Posterior vena cava (tissue), 2 donors: ENCODE data around the gene CTBP2. TPM values are rescaled to one million over a fixed set of nuclear protein-coding genes. Genes with fewer than 3 reads are reported as not detected.
"Not testable (repeated sequence)": the region's sequence is repeated elsewhere in the genome, so short reads cannot be mapped to it uniquely, and the experiment has no call there.

Source experiments
- DNase-seq: peaks from one replicate; pipeline ENCODE4 v3.0.0-alpha.2; 2020; ENCODE audit warnings: low spot score
- intact Hi-C, 2 donors: fragments of 100-400 bp; cut with DNase I; formaldehyde crosslinking; loops; one replicate each; pipeline versions ENCODE4 v1.14.1 to v1.14.2; 2022 to 2023
- total RNA-seq, 2 donors: library from RNA; stranded (reverse); fragmentation: NEBNext Ultra II Directional; extraction: Animal tissue kit (Norgen Biotek cat#: 25700); gene quantifications; one replicate each; pipeline ENCODE4 v1.2.1, GENCODE V29; 2021
- donor health status: DM: yes; HTN: yes; CAD: no.
- donor health status: DM: yes; HTN: yes; CAD: no.

CTBP2 gene
- total RNA-seq, 2 donors from 2014 or later: 44.4 to 47.3 TPM

- DNase-seq: no peak
- intact Hi-C loops: no loop called here
These were observed 170.8 kb downstream of the CTBP2 start for GRCh38 chr10:124989526-124989925.

- intact Hi-C loops, DNase-seq: not testable (repeated sequence)
These were observed 171.6 kb downstream of the CTBP2 start for GRCh38 chr10:124988753-124989152.

GRCh38 chr10:124987788-124988187 lies 172.6 kb downstream of the CTBP2 start:
- DNase-seq: no peak
- intact Hi-C loops: no loop called here

GRCh38 chr10:124985162-124985561 lies 175.2 kb downstream of the CTBP2 start:
- intact Hi-C loops: no loop called here
- DNase-seq: no peak

GRCh38 chr10:124984376-124984775 lies 176.0 kb downstream of the CTBP2 start:
- DNase-seq: no peak
- intact Hi-C loops: no loop called here

- intact Hi-C loops: no loop called here
- no peak for DNase-seq
These were observed 177.0 kb downstream of the CTBP2 start for GRCh38 chr10:124983321-124983720.

- no peak for DNase-seq
- intact Hi-C loops: no loop called here
These were observed 182.0 kb downstream of the CTBP2 start for GRCh38 chr10:124978376-124978725.

- intact Hi-C loops: no loop called here
- no peak for DNase-seq
These were observed 182.6 kb downstream of the CTBP2 start for GRCh38 chr10:124977648-124978375.

- DNase-seq: no peak
- intact Hi-C loops: no loop called here
These were observed 183.2 kb downstream of the CTBP2 start for GRCh38 chr10:124977161-124977560.

- intact Hi-C loops: no loop called here
- DNase-seq: no peak
These were observed 184.3 kb downstream of the CTBP2 start for GRCh38 chr10:124975977-124976514.

GRCh38 chr10:124974131-124974530 lies 186.2 kb downstream of the CTBP2 start:
- intact Hi-C loops: no loop called here
- no peak for DNase-seq

GRCh38 chr10:124972637-124973036 lies 187.7 kb downstream of the CTBP2 start:
- intact Hi-C loops: no loop called here
- DNase-seq: no peak

GRCh38 chr10:124971276-124971675 lies 189.1 kb downstream of the CTBP2 start:
- DNase-seq: no peak
- intact Hi-C loops: no loop called here

GRCh38 chr10:124967255-124967654 lies 193.1 kb downstream of the CTBP2 start:
- intact Hi-C loops: no loop called here
- DNase-seq: no peak

- intact Hi-C loops: no loop called here
These were observed 194.4 kb downstream of the CTBP2 start for GRCh38 chr10:124966008-124966407.

GRCh38 chr10:124963866-124964720 lies 196.3 kb downstream of the CTBP2 start:
- no peak for DNase-seq

More at GRCh38 chr10:124966008-124966407, 194.4 kb downstream of the CTBP2 start:
- DNase-seq: no peak

GRCh38 chr10:124962421-124962820 lies 197.9 kb downstream of the CTBP2 start:
- intact Hi-C loops: no loop called here
- DNase-seq: no peak

More at GRCh38 chr10:124963866-124964720, 196.3 kb downstream of the CTBP2 start:
- intact Hi-C loops: no loop called here

- intact Hi-C loops: no loop called here
- no peak for DNase-seq
These were observed 199.2 kb downstream of the CTBP2 start for GRCh38 chr10:124961248-124961570.

GRCh38 chr10:124959564-124959963 lies 200.8 kb downstream of the CTBP2 start:
- intact Hi-C loops: no loop called here
- no peak for DNase-seq

- intact Hi-C loops: no loop called here
- DNase-seq: no peak
These were observed 202.9 kb downstream of the CTBP2 start for GRCh38 chr10:124957404-124957947.
